Epithelial cell of proximal tubule (primary cell): ENCODE measurements around the gene GJD2. TPM values are rescaled to one million over a fixed set of nuclear protein-coding genes. Genes with fewer than 3 reads are reported as not detected.
A peak's percentile ranks its signal among the peaks of the same experiment; 100 is the strongest.

Source experiments
- DNase-seq: peaks from one replicate; pipeline ENCODE4 v3.0.0-alpha.2; 2011; ENCODE audit warnings: low read depth
- H3K4me3 ChIP-seq: 2 replicates; pipeline ENCODE4 v1.5.1; 2011; ENCODE audit warnings: low read depth, mild to moderate bottlenecking, low read length
- CTCF ChIP-seq: conservative IDR thresholded peaks from 2 replicates; pipeline ENCODE4 v1.5.1; 2012; ENCODE audit warnings: low read depth, mild to moderate bottlenecking, low read length
- total RNA-seq: library from RNA; depleted of rRNA; stranded (reverse); fragments of >200 nt; gene quantifications from 2 replicates; pipeline ENCODE4 v1.2.3, GENCODE V29; 2015

The GJD2 gene
- total RNA-seq, 1 donor from 2014 or later: not detected

GRCh38 chr15:34759992-34760391 lies 5.2 kb upstream of the GJD2 start:
- no peak for DNase-seq
- no peak for TF ChIP-seq CTCF
- no peak overlapping the region for H3K4me3 ChIP-seq

GRCh38 chr15:34759347-34759746 lies 4.5 kb upstream of the GJD2 start:
- no peak for TF ChIP-seq CTCF
- H3K4me3 ChIP-seq: no peak overlapping the region
- no peak for DNase-seq

- no peak for DNase-seq
- TF ChIP-seq CTCF: no peak
- no peak overlapping the region for H3K4me3 ChIP-seq
Observed at GRCh38 chr15:34757262-34757661, 2.5 kb upstream of the GJD2 start.

GRCh38 chr15:34755419-34755773 lies 598 bp upstream of the GJD2 start:
- no peak for DNase-seq
- no peak for TF ChIP-seq CTCF
- H3K4me3 ChIP-seq: no peak overlapping the region

GRCh38 chr15:34754171-34754601 lies 612 bp downstream of the GJD2 start:
- no peak for TF ChIP-seq CTCF
- DNase-seq: no peak
- H3K4me3 ChIP-seq: no peak overlapping the region

- TF ChIP-seq CTCF: no peak
- H3K4me3 ChIP-seq: no peak overlapping the region
- DNase-seq: peak; percentile 6
Observed at GRCh38 chr15:34753236-34753894, 1.4 kb downstream of the GJD2 start.

GRCh38 chr15:34749691-34750090 lies 5.1 kb downstream of the GJD2 start:
- H3K4me3 ChIP-seq: no peak overlapping the region
- no peak for DNase-seq
- TF ChIP-seq CTCF: no peak
